Activated CD8-positive, alpha-beta T cell treated with anti-CD3 and anti-CD28 coated beads for 36 hours (primary cell): ENCODE measurements around the gene ARHGAP18. TPM values are rescaled to one million over a fixed set of nuclear protein-coding genes. Genes with fewer than 3 reads are reported as not detected.
A peak's percentile ranks its signal among the peaks of the same experiment; 100 is the strongest.
"Not testable (repeated sequence)": the region's sequence is repeated elsewhere in the genome, so short reads cannot be mapped to it uniquely, and the experiment has no call there.

Experiments
- ATAC-seq: fragments of 200-7000 bp; cut with Tn5 transposase; one replicate; pipeline ENCODE4 v1.10.0; 2021; ENCODE audit warnings: mild to moderate bottlenecking, moderate library complexity
- CTCF ChIA-PET: fragments of 350-600 bp; sonication (Branson Sonifier 250); formaldehyde crosslinking; loops from one replicate; lab custom pipeline; 2021; ENCODE audit warnings: antibody characterized with exemption; lab: Charles Lee
- POLR2A ChIA-PET: fragments of 350-600 bp; sonication (Branson Sonifier 250); formaldehyde crosslinking; loops from one replicate; lab custom pipeline; 2021; ENCODE audit warnings: antibody characterized with exemption; lab: Charles Lee
- DNase-seq: peaks from one replicate; pipeline ENCODE4 v3.0.0-alpha.2; 2020
- H3K27ac Mint-ChIP-seq: one replicate; pipeline ENCODE4 v1.8.0; 2021; ENCODE audit warnings: mild to moderate bottlenecking, mixed read lengths
- H3K27me3 Mint-ChIP-seq: one replicate; pipeline ENCODE4 v1.8.0; 2021; ENCODE audit warnings: mixed read lengths
- H3K36me3 Mint-ChIP-seq: one replicate; pipeline ENCODE4 v1.8.0; 2021; ENCODE audit warnings: low read depth, mixed read lengths
- H3K4me1 Mint-ChIP-seq: one replicate; pipeline ENCODE4 v1.8.0; 2021; ENCODE audit warnings: low read depth, mixed read lengths
- H3K4me3 Mint-ChIP-seq: one replicate; pipeline ENCODE4 v1.8.0; 2021; ENCODE audit warnings: mild to moderate bottlenecking, moderate library complexity, mixed read lengths
- H3K9me3 Mint-ChIP-seq: one replicate; pipeline ENCODE4 v1.8.0; 2021; ENCODE audit warnings: mixed read lengths
- intact Hi-C: fragments of 100-400 bp; cut with micrococcal nuclease; formaldehyde crosslinking; loops from one replicate; pipeline ENCODE4 v1.10.0; 2022
- total RNA-seq, 2 experiments: library from RNA; stranded (reverse); gene quantifications; one replicate each; pipeline ENCODE4 v1.2.3, GENCODE V29; 2021
- TF ChIP-seq, protein P1 (sequence below): fragments of 200-600 bp; IDR thresholded peaks from one replicate; pipeline ENCODE4 v1.8.0; 2022; ENCODE audit warnings: antibody characterized with exemption, mild to moderate bottlenecking

ARHGAP18 gene
- total RNA-seq, 2 experiments from 2014 or later: 8.2 to 9.6 TPM

DNA sequence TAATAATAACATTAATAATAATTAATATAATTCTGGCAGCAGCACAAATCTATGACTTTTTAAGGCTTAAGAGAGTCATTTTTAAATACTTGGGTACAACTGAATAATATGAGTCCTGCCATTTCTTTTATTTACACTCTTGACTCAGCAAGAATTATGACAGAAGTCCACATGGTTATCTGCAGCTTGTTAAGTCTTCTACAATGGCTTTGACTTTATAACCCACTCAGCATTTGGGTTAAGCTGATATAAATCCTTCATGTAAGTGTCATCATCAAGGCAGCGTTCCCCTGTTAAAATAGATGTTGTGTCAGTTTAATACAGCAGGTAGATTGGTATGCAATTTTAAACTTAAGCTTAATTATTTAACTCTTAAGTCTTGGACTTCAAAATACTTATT, 131.7 kb downstream of the ARHGAP18 start:
- ChIA-PET POLR2A (no interaction called here), CTCF (interaction anchor here (1.0 to 1.4 kb wide), 5 partner anchors 11 to 152 kb away, joined by 3 to 7 read pairs (median 3); no protein-coding TSS in a partner anchor)
- Mint-ChIP-seq H3K27me3 (no peaks in the 10 kb centered on the region), H3K36me3 (no peaks in the 10 kb centered on the region), H3K4me1 (peaks cover 7% of the 10 kb centered on the region), H3K9me3 (peaks cover 8% of the 10 kb centered on the region), H3K27ac (no peak overlapping the region), H3K4me3 (no peak overlapping the region)
- TF ChIP-seq, protein P1, sequence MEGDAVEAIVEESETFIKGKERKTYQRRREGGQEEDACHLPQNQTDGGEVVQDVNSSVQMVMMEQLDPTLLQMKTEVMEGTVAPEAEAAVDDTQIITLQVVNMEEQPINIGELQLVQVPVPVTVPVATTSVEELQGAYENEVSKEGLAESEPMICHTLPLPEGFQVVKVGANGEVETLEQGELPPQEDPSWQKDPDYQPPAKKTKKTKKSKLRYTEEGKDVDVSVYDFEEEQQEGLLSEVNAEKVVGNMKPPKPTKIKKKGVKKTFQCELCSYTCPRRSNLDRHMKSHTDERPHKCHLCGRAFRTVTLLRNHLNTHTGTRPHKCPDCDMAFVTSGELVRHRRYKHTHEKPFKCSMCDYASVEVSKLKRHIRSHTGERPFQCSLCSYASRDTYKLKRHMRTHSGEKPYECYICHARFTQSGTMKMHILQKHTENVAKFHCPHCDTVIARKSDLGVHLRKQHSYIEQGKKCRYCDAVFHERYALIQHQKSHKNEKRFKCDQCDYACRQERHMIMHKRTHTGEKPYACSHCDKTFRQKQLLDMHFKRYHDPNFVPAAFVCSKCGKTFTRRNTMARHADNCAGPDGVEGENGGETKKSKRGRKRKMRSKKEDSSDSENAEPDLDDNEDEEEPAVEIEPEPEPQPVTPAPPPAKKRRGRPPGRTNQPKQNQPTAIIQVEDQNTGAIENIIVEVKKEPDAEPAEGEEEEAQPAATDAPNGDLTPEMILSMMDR: no peak
- intact Hi-C loops: no loop called here
- ATAC-seq: no peak
- DNase-seq: no peak

DNA sequence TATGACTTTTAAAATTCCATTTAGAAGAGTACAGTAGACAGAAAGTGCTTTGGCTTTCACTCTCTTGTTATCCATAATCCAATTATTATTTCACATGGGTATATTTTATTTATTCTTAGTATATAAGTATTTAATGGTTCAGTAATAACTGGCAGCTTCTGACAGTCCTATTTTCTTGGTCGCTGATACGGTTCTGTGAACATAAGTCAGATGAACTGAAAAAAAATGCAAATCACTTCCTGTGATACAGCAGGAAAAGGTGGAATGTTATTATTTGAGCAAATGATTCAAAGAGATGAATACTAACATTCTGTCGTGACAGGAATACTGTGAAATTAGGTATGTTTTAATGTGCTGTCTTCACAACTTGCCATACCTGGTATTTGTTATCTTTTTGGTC, 132.3 kb downstream of the ARHGAP18 start:
- TF ChIP-seq, protein P1: no peak
- DNase-seq: no peak
- Mint-ChIP-seq H3K27ac (no peak overlapping the region), H3K36me3 (no peaks in the 10 kb centered on the region), H3K4me1 (peaks cover 7% of the 10 kb centered on the region), H3K4me3 (no peak overlapping the region), H3K27me3 (no peaks in the 10 kb centered on the region), H3K9me3 (peaks cover 8% of the 10 kb centered on the region)
- ATAC-seq: no peak
- ChIA-PET CTCF (interaction anchor here (1.0 to 1.4 kb wide), 3 partner anchors 10 to 78 kb away, joined by 3 to 4 read pairs (median 3); no protein-coding TSS in a partner anchor), POLR2A (no interaction called here)
- intact Hi-C loops: no loop called here

DNA sequence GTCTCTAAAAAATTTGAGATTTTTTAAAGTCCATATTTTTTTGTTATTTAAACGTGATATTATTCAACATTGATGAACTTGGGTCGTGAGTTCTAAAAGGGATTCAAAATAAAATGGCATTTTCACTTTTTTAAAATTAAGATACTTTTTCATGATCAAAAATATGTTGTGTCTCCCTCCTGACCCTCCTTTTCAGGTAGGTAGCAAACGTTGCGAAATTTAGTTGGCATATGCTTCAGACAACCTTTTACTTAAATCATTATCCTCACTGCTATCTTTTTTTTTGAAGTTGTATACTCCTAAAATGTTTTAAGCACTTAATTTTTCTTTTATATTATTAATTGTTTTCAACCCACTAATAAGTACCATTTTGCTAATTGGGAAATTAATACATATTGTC, 133.5 kb downstream of the ARHGAP18 start:
- H3K36me3 Mint-ChIP-seq: no peaks in the 10 kb centered on the region
- no peak overlapping the region for H3K4me3 Mint-ChIP-seq
- ATAC-seq: no peak
- H3K9me3 Mint-ChIP-seq: peaks cover 12% of the 10 kb centered on the region
- TF ChIP-seq, protein P1: no peak
- ChIA-PET POLR2A (no interaction called here), CTCF (interaction anchor here (1.0 kb wide), 2 partner anchors 9 to 77 kb away, joined by 3 to 4 read pairs; no protein-coding TSS in a partner anchor)
- intact Hi-C loops: no loop called here
- DNase-seq: no peak
- no peak overlapping the region for H3K27ac Mint-ChIP-seq
- no peaks in the 10 kb centered on the region for H3K27me3 Mint-ChIP-seq
- peaks cover 7% of the 10 kb centered on the region for H3K4me1 Mint-ChIP-seq

DNA sequence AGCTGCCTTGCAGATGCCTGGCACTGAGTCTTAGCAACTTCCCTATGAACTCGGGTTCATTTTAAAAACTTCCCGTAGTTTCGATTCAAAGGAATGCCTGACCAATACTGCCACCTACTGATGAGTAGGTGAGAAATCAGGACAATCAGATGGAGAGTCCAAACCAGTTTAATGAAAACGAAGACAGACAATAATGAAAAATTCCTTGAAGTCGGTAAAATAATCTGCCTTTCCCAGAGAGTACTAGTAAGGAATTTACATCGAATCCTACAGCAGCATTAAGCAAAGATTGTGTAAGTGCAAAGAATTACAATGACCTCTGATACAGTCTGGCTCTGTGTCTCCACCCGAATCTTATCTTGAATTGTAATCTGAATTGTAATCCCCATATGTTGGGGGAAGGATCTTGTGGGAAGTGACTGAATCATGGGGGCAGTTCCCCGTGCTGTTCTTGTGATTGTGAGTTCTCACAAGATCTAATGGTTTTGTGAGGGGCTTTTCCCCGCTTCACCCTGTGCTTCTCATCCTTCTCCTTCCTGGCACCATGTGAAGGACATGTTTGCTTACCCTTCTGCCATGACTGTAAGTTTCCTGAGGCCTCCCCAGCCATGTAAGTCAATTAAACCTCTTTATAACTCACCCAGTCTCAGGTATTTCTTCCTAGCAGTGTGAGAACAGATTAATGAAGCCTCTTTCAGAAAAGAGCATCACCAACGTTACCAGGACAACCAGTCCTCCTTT, 134.4 kb downstream of the ARHGAP18 start:
- no peak for ATAC-seq
- CTCF ChIA-PET: interaction anchor here (0.7 to 1.1 kb wide), 4 partner anchors 9 to 78 kb away, joined by 3 read pairs; no protein-coding TSS in a partner anchor
- peaks cover 19% of the 10 kb centered on the region for H3K9me3 Mint-ChIP-seq

DNA sequence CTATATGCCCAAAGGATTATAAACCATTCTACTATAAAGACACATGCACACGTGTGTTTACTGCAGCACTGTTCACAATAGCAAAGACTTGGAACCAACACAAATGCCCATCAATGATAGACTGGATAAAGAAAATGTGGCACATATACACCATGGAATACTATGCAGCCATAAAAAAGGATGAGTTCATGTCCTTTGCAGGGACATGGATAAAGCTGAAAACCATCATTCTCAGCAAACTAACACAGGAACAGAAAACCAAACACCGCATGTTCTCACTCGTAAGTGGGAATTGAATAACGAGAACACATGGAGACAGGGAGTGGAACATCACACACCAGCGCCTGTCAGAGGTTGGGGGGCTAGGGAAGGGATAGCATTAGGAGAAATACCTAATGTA, 135.4 kb downstream of the ARHGAP18 start:
- CTCF ChIA-PET: interaction anchor here (0.7 to 1.1 kb wide), 4 partner anchors 8 to 77 kb away, joined by 3 read pairs; no protein-coding TSS in a partner anchor
- not testable (repeated sequence) for H3K27ac Mint-ChIP-seq, H3K4me1 Mint-ChIP-seq, H3K4me3 Mint-ChIP-seq, H3K27me3 Mint-ChIP-seq, ATAC-seq, H3K36me3 Mint-ChIP-seq, DNase-seq
- H3K9me3 Mint-ChIP-seq: peaks cover 23% of the 10 kb centered on the region
- POLR2A ChIA-PET: interaction anchor here (0.6 to 0.8 kb wide), 2 partner anchors 9 to 57 kb away, joined by 3 read pairs; no protein-coding TSS in a partner anchor
- intact Hi-C loops: loop anchor here (2.0 kb wide), 1 partner anchor 76 kb away; no protein-coding TSS in a partner anchor

More for the DNA sequence above, 134.4 kb downstream of the ARHGAP18 start:
- peaks cover 7% of the 10 kb centered on the region for H3K4me1 Mint-ChIP-seq
- TF ChIP-seq, protein P1: peak; percentile 69
- H3K36me3 Mint-ChIP-seq: peaks cover 4% of the 10 kb centered on the region
- POLR2A ChIA-PET: interaction anchor here (0.6 kb wide), 1 partner anchor 58 kb away, joined by 3 read pairs; no protein-coding TSS in a partner anchor
- no peak overlapping the region for H3K4me3 Mint-ChIP-seq
- H3K27ac Mint-ChIP-seq: no peak overlapping the region
- no peaks in the 10 kb centered on the region for H3K27me3 Mint-ChIP-seq
- no peak for DNase-seq
- intact Hi-C loops: loop anchor here (2.0 kb wide), 1 partner anchor 77 kb away; no protein-coding TSS in a partner anchor

DNA sequence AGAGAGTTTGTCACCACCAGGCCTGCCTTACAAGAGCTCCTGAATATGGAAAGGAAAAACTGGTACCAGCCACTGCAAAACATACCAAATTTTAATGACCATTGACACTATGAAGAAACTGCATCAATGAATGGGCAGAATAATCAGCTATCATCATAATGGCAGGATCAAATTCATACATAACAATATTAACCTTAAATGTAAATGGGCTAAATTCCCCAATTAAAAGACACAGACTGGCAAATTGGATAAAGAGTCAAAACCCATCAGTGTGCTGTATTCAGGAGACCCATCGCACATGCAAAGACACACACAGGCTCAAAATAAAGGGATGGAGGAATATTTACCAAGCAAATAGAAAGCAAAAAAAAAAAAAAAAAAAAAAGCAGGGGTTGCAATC, 139.0 kb downstream of the ARHGAP18 start:
- H3K27ac Mint-ChIP-seq, intact Hi-C loops, H3K36me3 Mint-ChIP-seq, H3K4me3 Mint-ChIP-seq, H3K27me3 Mint-ChIP-seq, DNase-seq, H3K4me1 Mint-ChIP-seq, ATAC-seq, POLR2A ChIA-PET: not testable (repeated sequence)
- CTCF ChIA-PET: interaction anchor here (0.7 kb wide), 1 partner anchor 205 kb away, joined by 3 read pairs; no protein-coding TSS in a partner anchor
- H3K9me3 Mint-ChIP-seq: peaks cover 23% of the 10 kb centered on the region
